Mucosa of gallbladder (tissue), 1 donor: ENCODE measurements around the gene PTPRM. TPM values are rescaled to one million over a fixed set of nuclear protein-coding genes. Genes with fewer than 3 reads are reported as not detected.
A peak's percentile ranks its signal among the peaks of the same experiment; 100 is the strongest.
"Not testable (repeated sequence)": the region's sequence is repeated elsewhere in the genome, so short reads cannot be mapped to it uniquely, and the experiment has no call there.

Experiments
- DNase-seq: peaks from one replicate; pipeline ENCODE4 v3.0.0-alpha.2; 2020; ENCODE audit warnings: low spot score
- total RNA-seq: library from RNA; stranded (reverse); gene quantifications from one replicate; pipeline ENCODE4 v1.2.1, GENCODE V29; 2021
- donor health status: DM: no; HTN: no; CAD: no.

Gene PTPRM
- total RNA-seq, 1 donor from 2014 or later = 61.5 TPM

- peak; percentile 74 for DNase-seq
Observed at GRCh38 chr18:7945882-7946281, 378.8 kb downstream of the PTPRM start.

GRCh38 chr18:7946734-7947377, 379.7 kb downstream of the PTPRM start:
- DNase-seq = peak; percentile 53

GRCh38 chr18:7950380-7951136, 383.4 kb downstream of the PTPRM start:
- DNase-seq = no peak

GRCh38 chr18:7953095-7953958, 386.2 kb downstream of the PTPRM start:
- no peak for DNase-seq

GRCh38 chr18:7954238-7954637, 387.1 kb downstream of the PTPRM start:
- no peak for DNase-seq

GRCh38 chr18:7955175-7955574, 388.1 kb downstream of the PTPRM start:
- no peak for DNase-seq

DNA sequence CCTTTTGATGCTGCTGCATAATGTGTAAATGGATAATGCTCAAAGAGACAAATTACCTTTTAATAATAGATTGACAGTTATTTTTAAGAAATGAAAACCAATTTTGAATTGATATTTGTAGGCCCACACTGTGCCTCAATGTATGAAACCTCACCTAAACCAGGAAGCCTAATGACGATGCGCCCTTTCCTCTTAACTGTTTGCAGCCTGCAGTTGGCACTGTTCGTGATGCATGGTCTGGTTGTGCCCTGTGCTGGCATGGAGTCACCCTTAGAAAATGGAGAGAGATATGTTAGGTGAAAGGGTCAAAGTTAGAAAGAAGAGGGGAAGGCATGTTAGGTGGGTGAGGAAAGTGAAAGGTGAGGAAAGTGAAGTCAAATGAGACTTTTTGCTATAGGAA, 390.2 kb downstream of the PTPRM start:
- DNase-seq = no peak

DNA sequence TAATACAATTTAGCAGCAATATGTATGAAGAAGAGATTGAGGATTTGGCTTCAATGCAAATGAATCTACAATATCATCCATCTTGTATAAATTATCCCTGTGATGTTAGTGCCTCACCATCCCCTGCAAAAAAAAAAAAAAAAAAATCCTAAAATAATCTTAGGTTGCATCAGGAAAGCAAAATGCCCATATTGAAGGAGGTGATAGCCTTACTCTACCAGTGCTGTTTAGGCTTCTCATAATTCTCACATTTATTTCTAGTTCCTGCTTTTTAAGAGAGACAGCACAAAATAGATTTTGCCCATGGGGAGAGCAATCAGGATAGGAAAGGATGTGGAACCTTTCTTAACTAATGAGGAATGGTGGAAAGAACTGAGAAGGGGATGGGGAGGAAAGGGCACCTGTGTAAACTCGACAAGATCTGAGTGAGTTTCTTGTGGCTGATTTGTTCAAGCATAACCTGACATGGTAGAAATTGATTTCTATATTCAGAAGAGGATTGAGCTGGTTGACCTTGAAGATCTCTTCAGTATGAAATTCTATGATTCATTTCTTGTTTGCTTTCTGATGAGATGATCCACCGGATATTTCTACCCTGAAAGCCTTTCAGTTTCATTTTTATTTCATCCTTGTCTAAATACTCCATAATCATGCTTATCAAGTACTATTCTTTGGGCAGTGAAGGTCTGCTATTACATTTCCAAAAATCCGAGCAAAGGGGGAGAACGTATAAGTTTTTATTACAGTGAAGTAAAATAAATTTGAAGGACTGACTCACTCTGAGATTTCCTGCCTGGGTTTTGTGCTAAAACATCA, 391.2 kb downstream of the PTPRM start:
- DNase-seq = no peak

DNA sequence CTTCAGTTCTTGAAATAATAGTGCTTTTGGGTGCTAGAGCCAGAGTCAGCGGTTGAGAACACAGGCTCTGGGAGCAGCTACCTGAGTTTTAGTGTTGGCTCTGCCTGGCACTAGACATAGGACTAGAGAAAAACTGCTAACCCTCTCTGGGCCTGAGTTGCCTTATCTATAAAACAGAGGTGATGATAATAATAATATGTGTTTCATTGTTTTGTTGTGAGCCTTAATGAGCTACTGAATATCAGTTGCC, 391.7 kb downstream of the PTPRM start:
- no peak for DNase-seq

- DNase-seq = not testable (repeated sequence)
Observed at GRCh38 chr18:7966682-7967081, 399.6 kb downstream of the PTPRM start.

GRCh38 chr18:7974200-7974874, 407.2 kb downstream of the PTPRM start:
- DNase-seq = no peak

- DNase-seq = no peak
Observed at GRCh38 chr18:7977897-7978296, 410.8 kb downstream of the PTPRM start.

GRCh38 chr18:7978834-7979233, 411.7 kb downstream of the PTPRM start:
- no peak for DNase-seq

DNA sequence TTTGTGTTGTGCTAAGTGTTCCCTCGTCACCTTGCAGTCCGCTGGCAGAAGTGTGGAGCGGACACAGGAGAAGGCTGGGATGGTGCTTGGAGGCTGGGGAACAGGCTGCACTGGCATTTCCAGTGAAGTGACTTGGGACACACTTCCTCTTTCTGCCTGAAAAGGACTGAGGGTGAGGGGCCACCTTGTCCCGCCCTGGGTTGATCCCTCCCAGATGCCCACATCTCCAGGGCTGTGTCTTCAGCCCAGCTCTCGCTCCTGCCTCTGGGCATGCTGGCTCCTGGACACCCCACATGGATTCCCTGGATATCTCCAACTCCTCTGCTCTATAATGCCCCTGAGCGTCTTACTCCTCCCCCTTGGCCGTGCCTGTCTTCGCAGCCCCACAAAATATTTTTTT, 412.6 kb downstream of the PTPRM start:
- DNase-seq = no peak

DNA sequence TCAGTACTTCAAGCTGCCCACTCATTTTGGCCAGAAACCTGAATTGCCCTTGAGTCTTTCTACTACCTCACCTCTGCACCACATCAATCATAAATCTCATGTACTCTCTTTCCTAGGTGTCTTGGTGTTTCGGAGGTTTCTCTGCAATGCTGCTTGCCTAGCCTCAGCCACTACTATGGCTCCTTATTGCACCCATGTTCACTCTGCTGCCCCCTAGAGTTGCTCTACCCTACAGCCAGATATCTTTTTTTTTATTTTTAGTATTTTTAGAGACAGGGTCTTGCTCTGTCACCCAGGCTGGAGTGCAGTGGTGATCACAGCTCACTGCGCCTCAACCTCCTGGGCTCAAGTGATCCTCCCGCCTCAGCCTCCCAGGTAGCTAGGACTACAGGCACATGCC, 413.0 kb downstream of the PTPRM start:
- no peak for DNase-seq

DNA sequence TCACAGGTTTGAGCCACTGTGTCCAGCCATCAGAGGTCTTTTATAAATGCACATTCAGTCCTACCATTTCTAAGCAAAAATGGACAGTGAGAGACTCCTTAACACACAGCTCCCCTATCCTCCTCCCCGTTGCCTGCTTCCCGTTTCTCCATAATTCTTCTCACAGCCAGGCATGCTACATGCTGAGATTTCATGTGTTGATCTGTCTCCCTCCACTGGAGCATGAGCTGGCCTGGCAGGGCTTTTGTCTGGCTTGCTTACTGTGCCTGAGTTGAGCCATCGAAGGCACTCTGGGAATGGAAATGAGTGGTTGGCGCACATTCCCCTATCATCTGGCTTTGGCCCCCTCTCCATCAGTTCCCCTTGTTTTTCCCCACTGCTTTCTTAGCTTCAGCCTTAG, 413.5 kb downstream of the PTPRM start:
- no peak for DNase-seq

- no peak for DNase-seq
Observed at GRCh38 chr18:7982216-7982615, 415.1 kb downstream of the PTPRM start.

DNA sequence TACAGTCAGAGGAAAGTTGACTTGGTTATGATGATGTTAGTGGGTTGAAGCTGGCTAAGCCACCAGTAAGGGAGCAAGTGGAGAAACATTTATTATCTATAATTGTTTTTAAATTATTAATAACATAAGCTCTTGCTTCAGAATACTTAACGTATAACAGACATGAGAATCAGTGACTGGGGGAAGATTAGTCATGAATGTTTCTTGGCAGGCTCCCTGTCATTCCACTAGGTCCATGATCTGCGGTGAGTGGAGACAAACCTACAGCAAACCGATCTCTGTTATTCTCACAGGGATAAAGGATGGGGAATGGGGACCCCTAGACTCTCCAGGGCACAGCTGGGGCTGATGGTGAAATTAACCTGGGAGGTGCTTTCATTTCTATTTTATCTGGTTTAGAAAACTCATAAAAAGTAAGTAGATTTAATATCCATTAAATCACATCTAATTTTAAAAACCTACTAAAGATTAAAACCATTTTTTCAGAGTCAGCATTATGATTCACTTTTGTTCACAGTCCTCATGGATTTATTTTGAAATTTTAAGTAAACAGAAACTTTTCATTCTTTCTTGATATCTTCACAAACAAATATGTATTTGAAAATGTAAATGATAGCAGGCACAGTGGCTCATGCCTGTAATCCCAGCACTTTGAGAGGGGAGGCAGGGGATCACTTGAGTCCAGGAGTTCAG, 420.3 kb downstream of the PTPRM start:
- DNase-seq = no peak

DNA sequence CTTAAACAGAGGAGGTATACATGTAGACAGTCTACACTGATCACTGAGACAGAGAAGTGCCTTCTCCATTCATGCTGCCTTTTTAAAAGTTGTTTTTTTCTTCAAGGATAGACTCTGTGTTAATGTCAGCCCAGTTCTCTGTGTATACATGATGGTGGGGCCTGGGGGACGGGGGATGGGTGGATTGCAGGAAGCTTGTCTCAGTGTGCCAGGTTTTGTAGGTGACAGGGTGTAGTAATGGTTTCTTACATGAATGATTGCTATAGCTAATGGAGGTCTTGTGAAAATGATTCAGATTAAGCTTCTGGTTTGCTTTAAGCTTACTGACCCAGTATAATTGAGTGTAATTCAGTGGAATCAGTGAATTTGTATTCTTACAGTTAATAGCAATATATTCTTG, 423.6 kb downstream of the PTPRM start:
- DNase-seq = no peak

DNA sequence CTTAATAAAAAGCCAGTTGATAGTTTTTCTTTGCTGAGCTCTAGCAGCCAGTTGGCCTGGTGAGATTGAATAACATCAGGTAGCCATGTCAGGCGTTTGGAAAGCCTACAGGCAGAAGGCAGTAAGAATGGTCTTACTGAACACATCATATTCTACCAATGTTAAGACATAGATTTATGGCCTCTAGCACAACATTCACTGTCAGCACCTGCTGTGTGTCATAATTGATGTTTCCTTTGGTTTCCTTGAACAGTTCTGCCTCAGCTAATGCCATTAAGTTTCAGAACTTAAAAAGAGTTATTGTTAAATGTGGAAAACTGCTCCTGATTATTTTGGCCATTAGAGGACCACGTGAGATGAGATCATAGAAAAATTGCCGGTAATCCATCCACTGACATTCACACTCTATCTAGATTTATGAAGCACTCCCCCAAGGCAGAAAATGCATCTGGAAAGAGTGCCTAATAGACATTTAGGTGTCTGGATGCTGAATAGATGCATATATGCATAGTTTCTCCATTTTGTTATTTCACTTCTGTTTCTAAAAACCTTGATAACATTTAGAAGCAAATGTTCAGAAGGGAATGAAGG, 434.7 kb downstream of the PTPRM start:
- DNase-seq = no peak
